ENCODE results near the gene SDHD.

SDHD gene

DNA sequence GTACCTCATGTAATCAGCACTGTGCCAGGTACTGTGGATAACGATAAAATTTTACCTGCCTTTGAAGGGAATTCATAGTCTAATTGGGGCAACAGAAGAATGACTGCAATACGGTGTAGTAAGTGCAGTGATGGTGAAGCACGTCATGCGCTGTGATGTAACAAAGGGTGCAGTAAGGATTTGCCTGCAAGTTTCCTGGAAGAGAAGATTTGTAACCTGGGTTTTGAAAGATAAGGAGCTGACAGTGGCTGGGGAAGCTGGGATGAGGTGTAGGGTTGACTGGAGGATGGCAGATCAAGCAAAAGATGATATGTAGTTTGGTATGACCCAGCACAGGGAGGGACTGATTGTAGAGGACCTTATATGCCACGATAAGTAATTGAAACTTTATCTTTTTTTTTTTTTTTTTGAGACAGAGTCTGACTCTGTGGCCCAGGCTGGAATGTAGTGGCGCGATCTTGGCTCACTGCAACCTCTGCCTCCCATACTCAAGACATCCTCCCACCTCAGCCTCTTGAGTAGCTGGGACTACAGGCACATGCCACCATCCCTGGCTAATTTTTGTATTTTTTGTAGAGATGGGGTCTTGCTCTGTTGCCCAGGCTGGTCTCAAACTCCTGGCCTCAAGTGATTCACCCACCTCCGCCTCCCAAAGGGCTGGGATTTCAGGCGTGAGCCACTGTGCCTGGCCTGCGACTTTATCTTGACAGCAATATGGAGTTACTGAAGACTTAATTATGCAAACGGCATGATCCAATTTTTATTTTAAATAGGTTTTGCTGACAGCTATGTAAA is 11.3 kb downstream of the SDHD start:
- Histone ChIP-seq H3K9me3 (ENCODE audit: control insufficient read depth, low read length) (no peaks in the 10 kb centered on the region), H2AFZ (no peak overlapping the region), H3K79me2 (no peaks in the 10 kb centered on the region), H3K27me3 (ENCODE audit: control insufficient read depth, insufficient read depth, low read length) (no peaks in the 10 kb centered on the region), H3K9ac (no peak overlapping the region), H3K4me1 (peaks cover 4% of the 10 kb centered on the region), H3K27ac (no peak overlapping the region), H3K4me2 (ENCODE audit: low read length) (no peak overlapping the region), H3K36me3 (ENCODE audit: control insufficient read depth, insufficient read depth, low read length) (no peaks in the 10 kb centered on the region), H3K4me3 (ENCODE audit: low read depth, low read length) (no peak overlapping the region)
- TF ChIP-seq, protein P1, sequence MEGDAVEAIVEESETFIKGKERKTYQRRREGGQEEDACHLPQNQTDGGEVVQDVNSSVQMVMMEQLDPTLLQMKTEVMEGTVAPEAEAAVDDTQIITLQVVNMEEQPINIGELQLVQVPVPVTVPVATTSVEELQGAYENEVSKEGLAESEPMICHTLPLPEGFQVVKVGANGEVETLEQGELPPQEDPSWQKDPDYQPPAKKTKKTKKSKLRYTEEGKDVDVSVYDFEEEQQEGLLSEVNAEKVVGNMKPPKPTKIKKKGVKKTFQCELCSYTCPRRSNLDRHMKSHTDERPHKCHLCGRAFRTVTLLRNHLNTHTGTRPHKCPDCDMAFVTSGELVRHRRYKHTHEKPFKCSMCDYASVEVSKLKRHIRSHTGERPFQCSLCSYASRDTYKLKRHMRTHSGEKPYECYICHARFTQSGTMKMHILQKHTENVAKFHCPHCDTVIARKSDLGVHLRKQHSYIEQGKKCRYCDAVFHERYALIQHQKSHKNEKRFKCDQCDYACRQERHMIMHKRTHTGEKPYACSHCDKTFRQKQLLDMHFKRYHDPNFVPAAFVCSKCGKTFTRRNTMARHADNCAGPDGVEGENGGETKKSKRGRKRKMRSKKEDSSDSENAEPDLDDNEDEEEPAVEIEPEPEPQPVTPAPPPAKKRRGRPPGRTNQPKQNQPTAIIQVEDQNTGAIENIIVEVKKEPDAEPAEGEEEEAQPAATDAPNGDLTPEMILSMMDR (IDR thresholded peaks at IDR 0.05): no peak

DNA sequence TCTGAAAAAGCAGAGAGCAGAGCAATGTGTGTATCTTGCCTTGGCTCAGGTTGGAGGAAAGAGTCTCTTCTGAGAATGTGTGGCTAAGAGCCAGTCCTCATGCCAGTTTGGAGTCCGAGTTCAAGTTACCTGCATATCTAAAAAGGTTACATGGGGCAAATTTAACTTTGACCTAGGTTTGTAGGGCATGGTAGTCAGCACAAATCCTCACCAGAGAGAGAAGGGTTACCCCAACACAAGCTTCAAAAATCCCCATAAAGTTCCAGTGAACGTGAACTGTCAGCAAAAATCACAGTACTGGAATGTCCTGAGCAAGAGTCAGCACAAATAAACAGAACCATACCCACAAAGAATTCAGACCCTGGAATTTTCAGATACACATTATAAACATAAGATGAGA is 13.8 kb downstream of the SDHD start:
- Histone ChIP-seq H3K9me3 (ENCODE audit: control insufficient read depth, low read length) (no peaks in the 10 kb centered on the region), H3K36me3 (ENCODE audit: control insufficient read depth, insufficient read depth, low read length) (no peaks in the 10 kb centered on the region), H2AFZ (no peak overlapping the region), H3K9ac (no peak overlapping the region), H3K4me3 (ENCODE audit: low read depth, low read length) (no peak overlapping the region), H3K79me2 (no peaks in the 10 kb centered on the region), H3K27me3 (ENCODE audit: control insufficient read depth, insufficient read depth, low read length) (no peaks in the 10 kb centered on the region), H3K4me1 (peaks cover 4% of the 10 kb centered on the region), H3K4me2 (ENCODE audit: low read length) (no peak overlapping the region), H3K27ac (no peak overlapping the region)
- TF ChIP-seq, protein P1 (IDR thresholded peaks at IDR 0.05): no peak

- H3K79me2 ChIP-seq: no peaks in the 10 kb centered on the region
- H3K9me3 ChIP-seq (ENCODE audit: control insufficient read depth, low read length): no peaks in the 10 kb centered on the region
- no peak overlapping the region for H3K9ac ChIP-seq
- no peaks in the 10 kb centered on the region for H3K27me3 ChIP-seq (ENCODE audit: control insufficient read depth, insufficient read depth, low read length)
- H3K4me2 ChIP-seq (ENCODE audit: low read length): no peak overlapping the region
- H3K4me1 ChIP-seq: peaks cover 4% of the 10 kb centered on the region
- H3K36me3 ChIP-seq (ENCODE audit: control insufficient read depth, insufficient read depth, low read length): no peaks in the 10 kb centered on the region
- TF ChIP-seq, protein P1 (IDR thresholded peaks at IDR 0.05): no peak
- H3K27ac ChIP-seq: no peak overlapping the region
- no peak overlapping the region for H2AFZ ChIP-seq
- H3K4me3 ChIP-seq (ENCODE audit: low read depth, low read length): no peak overlapping the region
These were observed 16.8 kb downstream of the SDHD start for GRCh38 chr11:112103446-112103845.

GRCh38 chr11:112106070-112106469 is 19.4 kb downstream of the SDHD start:
- Histone ChIP-seq H3K36me3 (ENCODE audit: control insufficient read depth, insufficient read depth, low read length) (no peaks in the 10 kb centered on the region), H3K9ac (no peak overlapping the region), H3K4me3 (ENCODE audit: low read depth, low read length) (no peak overlapping the region), H3K4me1 (no peaks in the 10 kb centered on the region), H3K9me3 (ENCODE audit: control insufficient read depth, low read length) (no peaks in the 10 kb centered on the region), H3K27ac (no peak overlapping the region), H3K79me2 (no peaks in the 10 kb centered on the region), H2AFZ (no peak overlapping the region), H3K27me3 (ENCODE audit: control insufficient read depth, insufficient read depth, low read length) (no peaks in the 10 kb centered on the region), H3K4me2 (ENCODE audit: low read length) (no peak overlapping the region)
- TF ChIP-seq, protein P1 (IDR thresholded peaks at IDR 0.05): no peak

All from parathyroid adenoma (tissue), 2 donors.